GM18907 (cell line): ENCODE measurements around the gene ERBB4.

ENCODE experiments used
- ATAC-seq: cut with Tn5 transposase; IDR thresholded peaks from one replicate; pipeline ENCODE4 v1.9.1; 2021; ENCODE audit warnings: mild to moderate bottlenecking, moderate library complexity; ENCODE audit not compliant: unreplicated experiment

ERBB4 gene

GRCh38 chr2:211846036-211846400 is 692.6 kb downstream of the ERBB4 start:
- no peak for ATAC-seq

- ATAC-seq, result no peak
Measured at GRCh38 chr2:211845338-211846035, 693.1 kb downstream of the ERBB4 start.

GRCh38 chr2:211837706-211838105 is 700.9 kb downstream of the ERBB4 start:
- no peak for ATAC-seq

GRCh38 chr2:211837206-211837605 is 701.4 kb downstream of the ERBB4 start:
- ATAC-seq, result no peak

- ATAC-seq, result no peak
Measured at GRCh38 chr2:211836409-211836808, 702.2 kb downstream of the ERBB4 start.

GRCh38 chr2:211835695-211836094 is 702.9 kb downstream of the ERBB4 start:
- no peak for ATAC-seq

- no peak for ATAC-seq
Measured at GRCh38 chr2:211833582-211834279, 704.9 kb downstream of the ERBB4 start.

GRCh38 chr2:211829725-211830124 is 708.9 kb downstream of the ERBB4 start:
- no peak for ATAC-seq

GRCh38 chr2:211823886-211824479 is 714.6 kb downstream of the ERBB4 start:
- ATAC-seq, result no peak

GRCh38 chr2:211822686-211823335 is 715.8 kb downstream of the ERBB4 start:
- no peak for ATAC-seq

GRCh38 chr2:211816754-211817153 is 721.8 kb downstream of the ERBB4 start:
- no peak for ATAC-seq

GRCh38 chr2:211812587-211812986 is 726.0 kb downstream of the ERBB4 start:
- ATAC-seq, result no peak

- no peak for ATAC-seq
Measured at GRCh38 chr2:211802666-211803065, 735.9 kb downstream of the ERBB4 start.

GRCh38 chr2:211800001-211800400 is 738.6 kb downstream of the ERBB4 start:
- ATAC-seq, result no peak

- no peak for ATAC-seq
Measured at GRCh38 chr2:211798868-211799267, 739.7 kb downstream of the ERBB4 start.

GRCh38 chr2:211793690-211794089 is 744.9 kb downstream of the ERBB4 start:
- no peak for ATAC-seq

- ATAC-seq, result no peak
Measured at GRCh38 chr2:211789982-211790381, 748.6 kb downstream of the ERBB4 start.

GRCh38 chr2:211766689-211767088 is 771.9 kb downstream of the ERBB4 start:
- ATAC-seq, result no peak

- ATAC-seq, result no peak
Measured at GRCh38 chr2:211762479-211762878, 776.1 kb downstream of the ERBB4 start.

- no peak for ATAC-seq
Measured at GRCh38 chr2:211760103-211760502, 778.5 kb downstream of the ERBB4 start.

GRCh38 chr2:211756266-211756665 is 782.3 kb downstream of the ERBB4 start:
- ATAC-seq, result no peak

GRCh38 chr2:211755187-211755586 is 783.4 kb downstream of the ERBB4 start:
- ATAC-seq, result no peak
